ENCODE data around the gene TEF. TPM values are rescaled to one million over a fixed set of nuclear protein-coding genes. Genes with fewer than 3 reads are reported as not detected.

Gene TEF
- total RNA-seq, 1 experiment from 2014 or later = 19.4 TPM

DNA sequence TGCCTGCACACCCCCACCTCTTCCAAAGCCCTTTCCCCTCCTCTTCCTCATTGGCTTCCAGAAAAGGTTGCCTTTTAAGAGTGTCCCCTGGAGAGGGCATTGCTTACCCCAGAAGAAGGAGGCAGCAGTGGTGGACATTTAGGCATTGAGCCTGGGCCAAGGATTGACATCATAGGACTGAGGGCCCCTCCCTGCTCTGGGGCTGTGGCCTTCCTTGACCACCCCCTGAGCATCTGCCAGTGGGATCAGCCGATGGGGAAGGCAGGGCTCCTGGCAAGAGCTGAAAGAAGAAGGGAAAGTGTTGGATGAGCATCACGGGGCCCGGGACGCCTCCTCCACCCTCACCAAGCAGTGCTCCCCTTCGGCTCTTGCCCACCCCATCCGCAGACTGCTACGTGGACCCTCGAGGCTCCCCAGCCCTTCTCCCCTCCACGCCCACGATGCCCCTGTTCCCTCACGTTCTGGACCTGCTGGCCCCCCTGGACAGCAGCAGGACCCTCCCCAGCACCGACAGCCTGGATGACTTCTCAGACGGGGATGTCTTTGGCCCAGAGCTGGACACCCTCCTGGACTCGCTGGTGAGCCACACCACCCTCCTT lies 43.0 kb upstream of the TEF start:
- H3K27ac ChIP-seq = no peak overlapping the region
- CTCF ChIA-PET = no interaction called here

DNA sequence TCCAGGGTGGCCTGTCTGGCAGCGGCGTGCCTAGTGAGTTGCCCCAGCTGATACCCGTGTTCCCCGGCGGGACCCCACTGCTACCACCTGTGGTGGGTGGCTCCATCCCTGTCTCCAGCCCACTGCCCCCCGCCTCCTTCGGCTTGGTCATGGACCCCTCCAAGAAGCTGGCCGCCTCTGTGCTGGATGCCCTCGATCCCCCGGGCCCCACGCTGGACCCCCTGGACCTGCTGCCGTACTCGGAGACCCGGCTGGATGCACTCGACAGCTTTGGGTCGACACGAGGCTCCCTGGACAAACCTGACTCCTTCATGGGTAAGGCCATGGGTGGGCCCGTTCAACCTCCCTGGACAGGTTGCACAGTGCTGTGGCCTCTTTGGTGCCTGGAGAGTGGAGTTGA lies 41.9 kb upstream of the TEF start:
- H3K4me2 ChIP-seq = no peak overlapping the region
- H3K79me2 ChIP-seq (ENCODE audit: low read depth) = no peaks in the 10 kb centered on the region
- no peak overlapping the region for H2AFZ ChIP-seq
- H3K27ac ChIP-seq = no peak overlapping the region
- intact Hi-C loops (cut with micrococcal nuclease; ENCODE audit: unreplicated experiment) = no loop called here
- TF ChIP-seq, protein P1, sequence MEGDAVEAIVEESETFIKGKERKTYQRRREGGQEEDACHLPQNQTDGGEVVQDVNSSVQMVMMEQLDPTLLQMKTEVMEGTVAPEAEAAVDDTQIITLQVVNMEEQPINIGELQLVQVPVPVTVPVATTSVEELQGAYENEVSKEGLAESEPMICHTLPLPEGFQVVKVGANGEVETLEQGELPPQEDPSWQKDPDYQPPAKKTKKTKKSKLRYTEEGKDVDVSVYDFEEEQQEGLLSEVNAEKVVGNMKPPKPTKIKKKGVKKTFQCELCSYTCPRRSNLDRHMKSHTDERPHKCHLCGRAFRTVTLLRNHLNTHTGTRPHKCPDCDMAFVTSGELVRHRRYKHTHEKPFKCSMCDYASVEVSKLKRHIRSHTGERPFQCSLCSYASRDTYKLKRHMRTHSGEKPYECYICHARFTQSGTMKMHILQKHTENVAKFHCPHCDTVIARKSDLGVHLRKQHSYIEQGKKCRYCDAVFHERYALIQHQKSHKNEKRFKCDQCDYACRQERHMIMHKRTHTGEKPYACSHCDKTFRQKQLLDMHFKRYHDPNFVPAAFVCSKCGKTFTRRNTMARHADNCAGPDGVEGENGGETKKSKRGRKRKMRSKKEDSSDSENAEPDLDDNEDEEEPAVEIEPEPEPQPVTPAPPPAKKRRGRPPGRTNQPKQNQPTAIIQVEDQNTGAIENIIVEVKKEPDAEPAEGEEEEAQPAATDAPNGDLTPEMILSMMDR (conservative IDR thresholded peaks at IDR 0.05) = no peak
- TF ChIP-seq EZH2 (IDR thresholded peaks at IDR 0.05; ENCODE audit: low read depth) = no peak
- ChIA-PET CTCF (no interaction called here), POLR2A (ENCODE audit: unreplicated experiment) (interaction anchor here (0.6 kb wide), 1 partner anchor 60 kb away, joined by 7 read pairs; no protein-coding TSS in a partner anchor)
- peaks cover 7% of the 10 kb centered on the region; the same call in 1 of the 2 replicates for H4K20me1 ChIP-seq (ENCODE audit: insufficient read depth)
- H3K36me3 ChIP-seq (ENCODE audit: low read depth) = peaks cover 18% of the 10 kb centered on the region; the same call in 1 of the 2 replicates
- no peaks in the 10 kb centered on the region for H3K9me3 ChIP-seq (ENCODE audit: insufficient read depth, low read depth)
- no peaks in the 10 kb centered on the region for H3K4me1 ChIP-seq (replicated peaks; ENCODE audit: insufficient read depth)
- BruUV-seq (replicated peaks) = no TSS peak
- no peaks in the 10 kb centered on the region for H3K27me3 ChIP-seq (ENCODE audit: insufficient read depth, low read depth)
- no peak overlapping the region for H3K4me3 ChIP-seq
- DNase-seq = no peak
- no peaks in the 10 kb centered on the region for H3F3A ChIP-seq (ENCODE audit: insufficient read depth, low read depth)
- no peaks in the 10 kb centered on the region for H3K9me2 ChIP-seq (ENCODE audit: insufficient read depth)

More for the DNA sequence above, 43.0 kb upstream of the TEF start:
- H4K20me1 ChIP-seq (ENCODE audit: insufficient read depth) = peaks cover 7% of the 10 kb centered on the region; the same call in 1 of the 2 replicates
- H3K79me2 ChIP-seq (ENCODE audit: low read depth) = no peaks in the 10 kb centered on the region
- no TSS peak for BruUV-seq (replicated peaks)
- POLR2A ChIA-PET (ENCODE audit: unreplicated experiment) = no interaction called here
- no peaks in the 10 kb centered on the region for H3F3A ChIP-seq (ENCODE audit: insufficient read depth, low read depth)
- TF ChIP-seq, protein P1 (conservative IDR thresholded peaks at IDR 0.05) = no peak
- no peak for TF ChIP-seq EZH2 (IDR thresholded peaks at IDR 0.05; ENCODE audit: low read depth)
- H3K9me3 ChIP-seq (ENCODE audit: insufficient read depth, low read depth) = no peaks in the 10 kb centered on the region
- H3K27me3 ChIP-seq (ENCODE audit: insufficient read depth, low read depth) = no peaks in the 10 kb centered on the region
- H3K4me1 ChIP-seq (replicated peaks; ENCODE audit: insufficient read depth) = no peaks in the 10 kb centered on the region
- H3K9me2 ChIP-seq (ENCODE audit: insufficient read depth) = no peaks in the 10 kb centered on the region
- H3K36me3 ChIP-seq (ENCODE audit: low read depth) = peaks cover 13% of the 10 kb centered on the region; the same call in 1 of the 2 replicates
- no peak overlapping the region for H3K4me3 ChIP-seq
- intact Hi-C loops (cut with micrococcal nuclease; ENCODE audit: unreplicated experiment) = no loop called here
- H3K4me2 ChIP-seq = no peak overlapping the region
- DNase-seq = no peak
- H2AFZ ChIP-seq = no peak overlapping the region

DNA sequence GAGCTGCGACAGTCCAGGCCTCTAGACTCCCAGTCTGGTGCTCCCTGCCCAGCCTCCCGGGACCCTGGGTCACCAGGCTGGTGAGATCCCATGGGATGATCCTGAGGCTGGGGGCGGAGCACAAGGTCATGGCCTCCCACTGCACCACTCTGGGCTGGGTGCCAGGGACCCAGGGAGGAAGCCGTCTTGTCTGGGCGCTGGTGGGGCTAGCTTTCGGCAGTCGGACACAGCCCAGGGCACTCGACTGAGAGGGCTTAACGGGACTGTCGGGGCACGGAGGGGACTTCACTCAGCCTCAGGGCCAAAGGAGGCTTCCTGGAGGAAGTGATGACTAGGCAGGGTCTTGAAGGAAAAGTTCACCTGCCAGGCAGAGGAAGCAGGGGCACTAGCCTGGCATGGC lies 41.4 kb upstream of the TEF start:
- H4K20me1 ChIP-seq (ENCODE audit: insufficient read depth) = peaks cover 7% of the 10 kb centered on the region; the same call in 1 of the 2 replicates
- POLR2A ChIA-PET (ENCODE audit: unreplicated experiment) = interaction anchor here (0.6 kb wide), 1 partner anchor 61 kb away, joined by 7 read pairs; no protein-coding TSS in a partner anchor
- H3K9me2 ChIP-seq (ENCODE audit: insufficient read depth) = no peaks in the 10 kb centered on the region
- H3K27ac ChIP-seq = no peak overlapping the region
- no TSS peak for BruUV-seq (replicated peaks)
- no peak overlapping the region for H3K4me3 ChIP-seq
- no peak for TF ChIP-seq EZH2 (IDR thresholded peaks at IDR 0.05; ENCODE audit: low read depth)
- TF ChIP-seq, protein P1 (conservative IDR thresholded peaks at IDR 0.05) = no peak
- intact Hi-C loops (cut with micrococcal nuclease; ENCODE audit: unreplicated experiment) = no loop called here
- CTCF ChIA-PET = no interaction called here
- H3F3A ChIP-seq (ENCODE audit: insufficient read depth, low read depth) = no peaks in the 10 kb centered on the region
- no peaks in the 10 kb centered on the region for H3K27me3 ChIP-seq (ENCODE audit: insufficient read depth, low read depth)
- no peaks in the 10 kb centered on the region for H3K79me2 ChIP-seq (ENCODE audit: low read depth)
- no peak overlapping the region for H3K4me2 ChIP-seq
- H3K36me3 ChIP-seq (ENCODE audit: low read depth) = peaks cover 18% of the 10 kb centered on the region; the same call in 1 of the 2 replicates
- H3K4me1 ChIP-seq (replicated peaks; ENCODE audit: insufficient read depth) = no peaks in the 10 kb centered on the region
- no peak overlapping the region for H2AFZ ChIP-seq
- no peak for DNase-seq
- H3K9me3 ChIP-seq (ENCODE audit: insufficient read depth, low read depth) = no peaks in the 10 kb centered on the region
